H9 (cell line): ENCODE data around the gene ACOXL. TPM values are rescaled to one million over a fixed set of nuclear protein-coding genes. Genes with fewer than 3 reads are reported as not detected.

Experiments used
- DNase-seq: peaks from one replicate; pipeline ENCODE4 v3.0.0-alpha.2; 2017
- H2AFZ ChIP-seq: one replicate; pipeline ENCODE4 v1.6.1; 2013; ENCODE audit warnings: mild to moderate bottlenecking, low read length, control low read depth, moderate library complexity
- H2AK5ac ChIP-seq: 2 replicates; pipeline ENCODE4 v1.6.1; 2013; ENCODE audit warnings: low read length, control low read depth, mixed read lengths; ENCODE audit not compliant: insufficient read length
- H2BK120ac ChIP-seq: one replicate; pipeline ENCODE4 v1.6.1; 2013; ENCODE audit warnings: low read depth, mild to moderate bottlenecking, low read length, control low read depth, inconsistent platforms; ENCODE audit not compliant: poor library complexity, severe bottlenecking
- H2BK12ac ChIP-seq: 2 replicates; pipeline ENCODE4 v1.6.1; 2013; ENCODE audit warnings: low read length, control low read depth, mixed read lengths, low read depth; ENCODE audit not compliant: insufficient read length
- H2BK15ac ChIP-seq: 2 replicates; pipeline ENCODE4 v1.6.1; 2013; ENCODE audit warnings: low read depth, low read length, control low read depth
- H2BK20ac ChIP-seq: one replicate; pipeline ENCODE4 v1.6.1; 2013; ENCODE audit warnings: low read depth, mild to moderate bottlenecking, low read length, control low read depth, inconsistent platforms; ENCODE audit not compliant: poor library complexity, severe bottlenecking
- H2BK5ac ChIP-seq: 2 replicates; pipeline ENCODE4 v1.6.1; 2013; ENCODE audit warnings: low read length, control low read depth, mixed read lengths; ENCODE audit not compliant: insufficient read length
- H3K14ac ChIP-seq: 2 replicates; pipeline ENCODE4 v1.6.1; 2013; ENCODE audit warnings: low read length, control low read depth; ENCODE audit not compliant: insufficient read depth
- H3K18ac ChIP-seq: 2 replicates; pipeline ENCODE4 v1.6.1; 2013; ENCODE audit warnings: low read depth, mild to moderate bottlenecking, mixed read lengths, low read length, control low read depth; ENCODE audit not compliant: insufficient read length
- H3K23ac ChIP-seq: 2 replicates; pipeline ENCODE4 v1.6.1; 2013; ENCODE audit warnings: low read length, control low read depth, mixed read lengths, low read depth; ENCODE audit not compliant: insufficient read length
- H3K23me2 ChIP-seq: 2 replicates; pipeline ENCODE4 v1.6.1; 2013; ENCODE audit warnings: low read depth, mild to moderate bottlenecking, mixed read lengths, low read length, control low read depth; ENCODE audit not compliant: insufficient read length, poor library complexity, severe bottlenecking
- H3K27ac ChIP-seq: 2 replicates; pipeline ENCODE4 v1.5.1; 2013; ENCODE audit warnings: low read length, control low read depth, mixed read lengths, low read depth; ENCODE audit not compliant: insufficient read length
- H3K27me3 ChIP-seq: 2 replicates; pipeline ENCODE4 v1.6.1; 2013; ENCODE audit warnings: low read length, control low read depth, inconsistent platforms; ENCODE audit not compliant: insufficient read depth
- H3K4ac ChIP-seq: 2 replicates; pipeline ENCODE4 v1.6.1; 2013; ENCODE audit warnings: low read depth, mild to moderate bottlenecking, control low read depth, inconsistent platforms, low read length, moderate library complexity
- H3K4me1 ChIP-seq: 2 replicates; pipeline ENCODE4 v1.6.1; 2013; ENCODE audit warnings: low read length, control low read depth, inconsistent platforms; ENCODE audit not compliant: insufficient read depth
- H3K4me2 ChIP-seq: 2 replicates; pipeline ENCODE4 v1.6.1; 2013; ENCODE audit warnings: low read length, control low read depth, mixed read lengths; ENCODE audit not compliant: insufficient read length, insufficient read depth
- H3K56ac ChIP-seq: 2 replicates; pipeline ENCODE4 v1.6.1; 2013; ENCODE audit warnings: low read depth, mild to moderate bottlenecking, mixed read lengths, low read length, control low read depth; ENCODE audit not compliant: insufficient read length
- H3K79me1 ChIP-seq: 2 replicates; pipeline ENCODE4 v1.6.1; 2013; ENCODE audit warnings: low read depth, mild to moderate bottlenecking, moderate library complexity, low read length, control low read depth, inconsistent platforms; ENCODE audit not compliant: insufficient read depth, poor library complexity, severe bottlenecking
- H3K79me2 ChIP-seq: 2 replicates; pipeline ENCODE4 v1.6.1; 2013; ENCODE audit warnings: low read length, control low read depth, inconsistent platforms; ENCODE audit not compliant: insufficient read depth
- H3K9ac ChIP-seq: 2 replicates; pipeline ENCODE4 v1.6.1; 2013; ENCODE audit warnings: low read length, control low read depth, mixed read lengths; ENCODE audit not compliant: insufficient read length; ENCODE audit errors: extremely low read depth
- H3K9me3 ChIP-seq: one replicate; pipeline ENCODE4 v1.6.1; 2013; ENCODE audit warnings: low read depth, low read length, inconsistent platforms; ENCODE audit not compliant: control insufficient read depth
- H3T11ph ChIP-seq: one replicate; pipeline ENCODE4 v1.6.1; 2013; ENCODE audit warnings: mild to moderate bottlenecking, low read length, control low read depth, inconsistent platforms
- H4K20me1 ChIP-seq: one replicate; pipeline ENCODE4 v1.6.1; 2013; ENCODE audit not compliant: control insufficient read depth, insufficient read length, insufficient read depth
- H4K5ac ChIP-seq: 2 replicates; pipeline ENCODE4 v1.6.1; 2013; ENCODE audit warnings: low read depth, mild to moderate bottlenecking, mixed read lengths, low read length, control low read depth; ENCODE audit not compliant: insufficient read length
- H4K8ac ChIP-seq: replicated peaks from 2 replicates; pipeline ENCODE4 v1.6.1; 2013; ENCODE audit warnings: low read length, control low read depth, mixed read lengths, low read depth; ENCODE audit not compliant: insufficient read length
- H4K91ac ChIP-seq: 2 replicates; pipeline ENCODE4 v1.6.1; 2013; ENCODE audit warnings: low read depth, mild to moderate bottlenecking, moderate library complexity, mixed read lengths, low read length, control low read depth; ENCODE audit not compliant: insufficient read length
- H3K27ac Mint-ChIP-seq, 3 experiments: 2 replicates in 2 of 3; 3 replicates in 1 of 3; pipeline ENCODE4 v1.8.0; 2020 to 2021; ENCODE audit warnings: mixed read lengths in 3 of 3, mild to moderate bottlenecking in 1 of 3, moderate library complexity in 1 of 3
- H3K27me3 Mint-ChIP-seq: 2 replicates; pipeline ENCODE4 v1.8.0; 2021; ENCODE audit warnings: low read depth, mild to moderate bottlenecking, moderate library complexity, mixed read lengths
- H3K36me3 Mint-ChIP-seq, 3 experiments: 2 replicates in 2 of 3; 3 replicates in 1 of 3; pipeline ENCODE4 v1.8.0; 2020 to 2021; ENCODE audit warnings: low read depth in 3 of 3, mixed read lengths in 3 of 3; ENCODE audit not compliant: insufficient read depth in 1 of 3
- H3K4me1 Mint-ChIP-seq, 2 experiments: 2 replicates each; pipeline ENCODE4 v1.8.0; 2020; ENCODE audit warnings: mixed read lengths in 2 of 2
- H3K4me3 Mint-ChIP-seq, 2 experiments: 2 replicates in 1 of 2; 3 replicates in 1 of 2; pipeline ENCODE4 v1.8.0; 2020 to 2021; ENCODE audit warnings: mild to moderate bottlenecking in 2 of 2, mixed read lengths in 2 of 2, moderate library complexity in 1 of 2
- H3K9me3 Mint-ChIP-seq, 2 experiments: 2 replicates in 1 of 2; 3 replicates in 1 of 2; pipeline ENCODE4 v1.8.0; 2020; ENCODE audit warnings: mild to moderate bottlenecking in 2 of 2, mixed read lengths in 2 of 2, moderate library complexity in 1 of 2
- WGBS: extraction: QIAGEN DNeasy Blood & Tissue Kit; methylation state at CpG from one replicate; pipeline ENCODE4 v1.1.7; 2013; ENCODE audit warnings: missing lambda C conversion rate, low lambda C conversion rate, mixed read lengths; ENCODE audit not compliant: insufficient read length; ENCODE audit errors: extremely low coverage; 5-methylcytosine and 5-hydroxymethylcytosine counted together
- total RNA-seq: library from RNA; stranded (reverse); gene quantifications from 2 replicates; pipeline ENCODE4 v1.2.1, GENCODE V29; 2021
- TF ChIP-seq, protein P1 (sequence below): fragments of 200-600 bp; sonication (generic); conservative IDR thresholded peaks from 3 replicates; pipeline ENCODE4 v1.8.0; 2021; ENCODE audit warnings: antibody characterized with exemption, mild to moderate bottlenecking

ACOXL gene
- total RNA-seq, 1 experiment from 2014 or later: 37.6 TPM

DNA sequence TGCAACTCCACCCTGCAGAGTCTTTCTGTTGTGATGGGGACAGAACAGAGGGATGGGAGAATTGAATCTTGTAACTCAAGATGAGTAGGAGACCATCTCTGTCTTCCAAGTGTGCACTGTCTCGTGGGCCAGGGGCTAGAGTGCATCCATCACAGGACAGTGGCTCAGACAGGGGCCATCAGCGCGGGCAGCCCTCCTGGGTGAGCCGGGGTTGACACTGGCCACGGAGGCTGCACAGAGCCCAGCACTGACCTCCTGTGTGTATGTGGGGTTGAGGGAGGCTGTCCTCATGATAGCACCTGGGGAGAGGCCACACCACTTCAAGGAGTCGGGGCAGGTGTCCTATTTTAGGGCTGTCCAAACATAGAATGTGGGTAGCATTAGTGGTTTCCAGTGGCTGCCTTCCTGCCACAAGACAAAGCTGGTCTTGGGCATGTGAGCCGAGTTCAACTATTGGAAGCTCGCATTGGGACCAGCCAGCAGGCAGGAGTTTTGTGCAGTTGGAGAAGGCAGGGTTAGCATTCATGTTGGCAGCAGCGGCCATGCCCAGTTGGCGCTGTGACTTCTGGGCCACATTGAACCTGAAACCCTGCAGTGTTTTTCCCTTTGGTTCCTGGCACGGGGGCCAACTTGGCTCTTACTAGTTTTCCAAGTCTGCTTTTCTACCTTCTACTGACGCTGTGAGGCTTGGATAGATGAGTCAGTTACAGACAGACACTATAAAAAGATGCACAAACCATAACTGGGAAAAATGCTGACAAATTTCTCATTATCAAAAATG lies 45.3 kb downstream of the ACOXL start:
- H3K79me1 ChIP-seq: no peaks in the 10 kb centered on the region
- H2BK15ac ChIP-seq: no peak overlapping the region
- no peak overlapping the region for H3K4me3 Mint-ChIP-seq
- no peak overlapping the region for H3K9ac ChIP-seq
- H3K23me2 ChIP-seq: no peaks in the 10 kb centered on the region
- H3K4ac ChIP-seq: no peak overlapping the region
- TF ChIP-seq, protein P1, sequence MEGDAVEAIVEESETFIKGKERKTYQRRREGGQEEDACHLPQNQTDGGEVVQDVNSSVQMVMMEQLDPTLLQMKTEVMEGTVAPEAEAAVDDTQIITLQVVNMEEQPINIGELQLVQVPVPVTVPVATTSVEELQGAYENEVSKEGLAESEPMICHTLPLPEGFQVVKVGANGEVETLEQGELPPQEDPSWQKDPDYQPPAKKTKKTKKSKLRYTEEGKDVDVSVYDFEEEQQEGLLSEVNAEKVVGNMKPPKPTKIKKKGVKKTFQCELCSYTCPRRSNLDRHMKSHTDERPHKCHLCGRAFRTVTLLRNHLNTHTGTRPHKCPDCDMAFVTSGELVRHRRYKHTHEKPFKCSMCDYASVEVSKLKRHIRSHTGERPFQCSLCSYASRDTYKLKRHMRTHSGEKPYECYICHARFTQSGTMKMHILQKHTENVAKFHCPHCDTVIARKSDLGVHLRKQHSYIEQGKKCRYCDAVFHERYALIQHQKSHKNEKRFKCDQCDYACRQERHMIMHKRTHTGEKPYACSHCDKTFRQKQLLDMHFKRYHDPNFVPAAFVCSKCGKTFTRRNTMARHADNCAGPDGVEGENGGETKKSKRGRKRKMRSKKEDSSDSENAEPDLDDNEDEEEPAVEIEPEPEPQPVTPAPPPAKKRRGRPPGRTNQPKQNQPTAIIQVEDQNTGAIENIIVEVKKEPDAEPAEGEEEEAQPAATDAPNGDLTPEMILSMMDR: no peak
- H3K27me3 ChIP-seq: no peaks in the 10 kb centered on the region
- H3K79me2 ChIP-seq: no peaks in the 10 kb centered on the region
- no peak overlapping the region for H2BK5ac ChIP-seq
- no peaks in the 10 kb centered on the region for H3K9me3 Mint-ChIP-seq
- H3T11ph ChIP-seq: no peak overlapping the region
- no CpG with 5 or more reads among the region's 12 CpGs for WGBS
- H4K20me1 ChIP-seq: no peaks in the 10 kb centered on the region
- no peak overlapping the region for H3K27ac ChIP-seq
- H4K8ac ChIP-seq: no peak overlapping the region
- no peak overlapping the region for H2BK20ac ChIP-seq
- no peak overlapping the region for H2AFZ ChIP-seq
- H3K27ac Mint-ChIP-seq: no peak overlapping the region; a peak in 1 of 7 replicates
- peaks cover 22 to 28% of the 10 kb centered on the region in 2 experiments for H3K4me1 Mint-ChIP-seq
- H3K56ac ChIP-seq: no peak overlapping the region
- no peaks in the 10 kb centered on the region for H3K27me3 Mint-ChIP-seq
- no peaks in the 10 kb centered on the region for H3K9me3 ChIP-seq
- H3K4me2 ChIP-seq: no peak overlapping the region
- no peak overlapping the region for H4K91ac ChIP-seq
- H2BK12ac ChIP-seq: no peak overlapping the region
- H4K5ac ChIP-seq: no peak overlapping the region
- no peak overlapping the region for H3K23ac ChIP-seq
- no peak overlapping the region for H2BK120ac ChIP-seq
- H3K36me3 Mint-ChIP-seq: peaks cover 3 to 34% (median 26%) of the 10 kb centered on the region in 3 experiments
- no peak overlapping the region for H3K18ac ChIP-seq
- H3K14ac ChIP-seq: no peak overlapping the region
- H2AK5ac ChIP-seq: no peak overlapping the region
- H3K4me1 ChIP-seq: peaks cover 5% of the 10 kb centered on the region; the same call in 1 of the 2 replicates
- no peak for DNase-seq
